Measurements from ENCODE around the gene IMMP2L.

GRCh38 chr7:111050875-111051416, 511.3 kb downstream of the IMMP2L start:
- no peak for TF ChIP-seq ZBTB33 (IDR thresholded peaks at IDR 0.05)
- no peak for TF ChIP-seq CTCF (IDR thresholded peaks at IDR 0.05; ENCODE audit: low read depth, low read length, missing input control)
- TF ChIP-seq MAX (IDR thresholded peaks at IDR 0.05) = no peak
- TF ChIP-seq RXRA (IDR thresholded peaks at IDR 0.05) = no peak
- no peak for TF ChIP-seq ATF3 (IDR thresholded peaks at IDR 0.05)
- no peak for TF ChIP-seq YY1 (IDR thresholded peaks at IDR 0.05)
- TF ChIP-seq GABPA (IDR thresholded peaks at IDR 0.05 in 1 of 2, conservative IDR thresholded peaks at IDR 0.05 in 1 of 2) = no peak
- no peak for TF ChIP-seq REST (IDR thresholded peaks at IDR 0.05)
- TF ChIP-seq TAF1 (conservative IDR thresholded peaks at IDR 0.05) = no peak

Data from liver (tissue), 3 donors.